Measurements from ENCODE around the gene GADD45A.

DNA sequence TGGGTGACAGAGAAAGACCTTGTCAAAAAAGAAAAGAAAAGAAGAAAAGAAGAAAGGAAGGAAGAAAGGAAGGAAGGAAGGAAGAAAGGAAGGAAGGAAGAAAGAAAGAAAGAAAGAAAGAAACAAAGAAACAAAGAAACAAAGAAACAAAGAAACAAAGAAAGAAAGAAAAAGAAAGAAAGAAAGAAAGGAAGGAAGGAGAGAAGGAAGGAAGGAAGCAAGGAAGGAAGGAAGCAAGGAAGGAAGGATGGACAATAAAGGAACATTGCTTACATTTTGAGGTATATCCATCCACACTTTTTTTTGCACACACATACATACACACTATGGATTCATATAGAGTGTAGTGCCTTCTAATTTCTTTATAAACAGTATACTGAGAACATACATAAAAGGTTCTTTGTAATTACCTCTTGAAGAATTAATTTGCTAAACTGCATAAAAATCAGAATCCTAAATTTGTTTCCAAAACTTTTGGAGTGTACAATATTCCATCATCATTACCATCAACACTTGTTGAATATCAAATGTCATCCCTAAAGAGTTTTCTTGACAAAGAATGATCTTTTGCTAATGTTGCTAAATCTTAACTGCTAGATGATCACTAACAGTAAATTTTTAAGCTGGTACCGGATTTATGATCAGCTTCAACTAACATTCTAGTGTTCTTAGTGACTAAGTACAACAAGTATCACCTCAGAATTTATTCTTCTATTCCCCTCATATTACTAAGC lies 11.4 kb upstream of the GADD45A start:
- TF ChIP-seq, protein P1, sequence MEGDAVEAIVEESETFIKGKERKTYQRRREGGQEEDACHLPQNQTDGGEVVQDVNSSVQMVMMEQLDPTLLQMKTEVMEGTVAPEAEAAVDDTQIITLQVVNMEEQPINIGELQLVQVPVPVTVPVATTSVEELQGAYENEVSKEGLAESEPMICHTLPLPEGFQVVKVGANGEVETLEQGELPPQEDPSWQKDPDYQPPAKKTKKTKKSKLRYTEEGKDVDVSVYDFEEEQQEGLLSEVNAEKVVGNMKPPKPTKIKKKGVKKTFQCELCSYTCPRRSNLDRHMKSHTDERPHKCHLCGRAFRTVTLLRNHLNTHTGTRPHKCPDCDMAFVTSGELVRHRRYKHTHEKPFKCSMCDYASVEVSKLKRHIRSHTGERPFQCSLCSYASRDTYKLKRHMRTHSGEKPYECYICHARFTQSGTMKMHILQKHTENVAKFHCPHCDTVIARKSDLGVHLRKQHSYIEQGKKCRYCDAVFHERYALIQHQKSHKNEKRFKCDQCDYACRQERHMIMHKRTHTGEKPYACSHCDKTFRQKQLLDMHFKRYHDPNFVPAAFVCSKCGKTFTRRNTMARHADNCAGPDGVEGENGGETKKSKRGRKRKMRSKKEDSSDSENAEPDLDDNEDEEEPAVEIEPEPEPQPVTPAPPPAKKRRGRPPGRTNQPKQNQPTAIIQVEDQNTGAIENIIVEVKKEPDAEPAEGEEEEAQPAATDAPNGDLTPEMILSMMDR (IDR thresholded peaks at IDR 0.05), result no peak
- no peak for TF ChIP-seq POLR2A (IDR thresholded peaks at IDR 0.05)
